ENCODE results near the gene S100PBP.

The S100PBP gene

DNA sequence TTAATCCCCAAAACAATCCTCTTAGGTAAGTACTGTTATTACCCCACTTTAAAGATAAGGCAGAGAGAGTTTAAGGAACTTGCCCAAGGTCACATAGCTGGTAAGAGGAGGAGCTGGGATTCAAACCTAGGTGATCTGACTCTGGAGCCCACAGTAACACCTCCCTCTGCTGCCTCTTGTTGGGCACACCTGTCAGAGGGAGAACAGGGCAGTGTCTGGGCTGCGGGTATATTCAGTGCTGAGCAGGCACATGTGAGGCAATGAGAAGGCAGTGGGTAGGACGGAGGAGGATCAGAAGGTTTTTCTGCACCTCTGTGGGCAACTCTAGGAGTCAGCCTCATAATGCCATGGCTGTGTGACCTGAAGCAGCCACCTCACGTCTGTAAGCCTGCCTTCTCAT, 70.7 kb downstream of the S100PBP start:
- DNase-seq (ENCODE audit: low spot score) = no peak

DNA sequence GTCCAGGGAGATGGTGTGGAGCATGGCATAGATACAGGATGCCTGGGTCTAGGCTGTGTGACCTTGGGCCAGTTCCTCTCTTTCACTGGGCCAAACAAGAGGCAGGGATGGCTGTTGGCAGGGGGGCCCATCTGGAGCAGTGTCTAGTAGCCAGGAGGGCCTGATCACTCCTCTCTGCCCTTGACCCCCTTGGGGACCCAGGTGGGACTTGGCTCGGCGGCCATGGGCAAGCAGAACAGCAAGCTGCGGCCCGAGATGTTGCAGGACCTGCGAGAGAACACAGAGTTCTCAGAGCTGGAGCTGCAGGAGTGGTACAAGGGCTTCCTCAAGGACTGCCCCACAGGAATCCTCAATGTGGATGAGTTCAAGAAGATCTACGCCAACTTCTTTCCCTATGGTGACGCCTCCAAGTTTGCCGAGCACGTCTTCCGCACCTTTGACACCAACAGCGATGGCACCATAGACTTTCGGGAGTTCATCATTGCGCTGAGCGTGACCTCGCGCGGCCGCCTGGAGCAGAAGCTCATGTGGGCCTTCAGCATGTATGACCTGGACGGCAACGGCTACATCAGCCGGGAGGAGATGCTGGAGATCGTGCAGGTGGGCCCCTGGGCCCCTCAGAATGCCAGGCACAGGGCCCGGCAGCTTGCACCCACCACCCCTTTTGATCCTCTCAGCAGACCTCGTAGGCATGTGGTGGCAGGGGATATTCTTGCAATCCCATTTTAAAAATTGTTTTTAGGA, 71.4 kb downstream of the S100PBP start:
- no peak for DNase-seq (ENCODE audit: low spot score)

DNA sequence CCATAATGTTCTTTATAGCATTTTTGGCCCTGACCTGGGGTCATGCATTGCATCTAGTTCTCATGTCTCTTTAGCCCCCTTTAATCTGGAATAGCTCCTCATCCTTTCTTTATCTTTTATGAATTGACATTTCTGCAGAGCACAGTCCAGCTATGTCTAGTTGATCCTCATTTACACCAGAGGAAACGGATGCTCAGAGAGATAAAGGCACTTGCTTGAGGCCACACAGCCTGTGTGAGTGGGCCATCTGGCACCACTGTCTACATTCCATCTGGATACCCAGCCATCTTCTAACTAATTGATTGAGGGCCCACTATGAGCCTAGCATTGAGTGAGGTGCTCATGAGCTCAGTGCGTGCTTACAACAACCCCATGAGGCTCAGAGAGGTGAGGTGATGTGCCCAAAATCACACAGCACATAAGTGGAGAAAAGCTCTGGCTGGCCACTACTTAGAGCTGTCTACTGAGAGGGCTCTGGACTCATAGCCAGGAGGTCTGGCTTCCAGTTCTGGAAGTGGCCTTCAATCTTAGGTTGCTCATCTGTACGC, 72.4 kb downstream of the S100PBP start:
- no peak for DNase-seq (ENCODE audit: low spot score)

DNA sequence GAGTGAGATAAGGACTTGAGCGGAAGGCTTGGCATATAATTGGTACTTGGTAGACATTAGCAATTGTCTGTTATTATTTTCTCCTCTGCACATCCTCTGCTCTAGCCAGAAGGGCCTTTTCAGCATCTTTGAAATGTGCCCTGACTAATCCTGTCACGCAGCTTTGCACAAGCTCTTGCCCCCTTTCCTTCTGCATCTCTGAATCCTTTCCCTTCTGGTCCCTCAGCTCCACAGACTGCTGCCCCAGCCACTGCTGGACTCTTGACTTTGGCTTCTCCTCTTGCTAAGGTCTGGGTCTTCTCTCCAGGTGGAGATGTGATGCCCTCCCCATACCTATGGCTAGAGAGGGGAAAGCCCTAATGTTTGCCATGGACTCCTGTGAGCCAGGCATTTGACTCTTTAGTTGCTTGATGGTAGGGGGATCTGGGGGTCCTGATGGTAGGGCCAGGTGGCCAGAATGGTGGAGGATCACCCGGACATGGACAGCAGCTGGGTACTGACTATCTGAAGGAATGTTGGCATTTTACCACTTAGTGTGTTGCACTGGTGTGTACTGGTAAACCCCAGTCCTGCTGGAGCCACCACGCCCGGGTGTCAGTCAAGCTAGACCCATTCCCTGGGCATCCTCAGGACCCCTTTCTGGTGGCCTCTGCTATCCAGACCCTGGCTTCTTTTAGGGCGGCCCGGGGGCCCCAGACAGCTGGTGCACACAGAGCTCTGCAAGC, 73.2 kb downstream of the S100PBP start:
- no peak for DNase-seq (ENCODE audit: low spot score)

DNA sequence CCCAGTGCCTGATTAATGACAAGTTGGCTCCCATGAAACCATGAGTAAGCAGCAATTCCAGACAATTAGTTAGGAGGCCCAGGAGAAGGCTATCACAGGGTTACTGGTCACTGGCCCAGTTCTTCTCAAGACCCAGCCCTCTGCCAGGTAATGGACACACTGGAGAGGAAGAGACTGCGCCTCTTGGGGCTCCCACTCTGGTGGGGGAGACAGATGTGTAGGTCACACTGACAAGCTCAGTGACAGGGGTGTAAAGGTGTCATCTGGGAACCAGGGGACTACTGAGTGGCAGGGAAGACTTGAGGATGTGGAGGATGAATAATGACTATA, 73.8 kb downstream of the S100PBP start:
- DNase-seq (ENCODE audit: low spot score) = no peak

DNA sequence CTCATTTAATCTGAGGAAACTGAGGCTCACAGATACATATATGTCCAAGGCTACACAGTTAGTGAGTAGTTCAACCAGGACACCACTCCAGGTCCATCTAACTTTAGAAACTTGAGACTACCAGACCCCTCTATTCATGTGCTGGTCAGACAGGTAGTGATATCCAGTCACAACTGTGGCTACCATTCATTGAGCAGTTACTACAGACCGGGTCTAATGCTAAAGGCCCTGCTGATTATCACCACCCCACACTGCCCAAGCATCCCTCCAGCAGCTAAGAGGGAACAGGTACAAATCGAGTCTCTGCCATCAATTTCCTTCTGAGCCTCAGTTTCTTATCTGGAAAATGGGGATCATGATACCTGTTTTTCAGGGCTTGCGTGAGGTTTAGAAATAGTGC, 74.2 kb downstream of the S100PBP start:
- no peak for DNase-seq (ENCODE audit: low spot score)

DNA sequence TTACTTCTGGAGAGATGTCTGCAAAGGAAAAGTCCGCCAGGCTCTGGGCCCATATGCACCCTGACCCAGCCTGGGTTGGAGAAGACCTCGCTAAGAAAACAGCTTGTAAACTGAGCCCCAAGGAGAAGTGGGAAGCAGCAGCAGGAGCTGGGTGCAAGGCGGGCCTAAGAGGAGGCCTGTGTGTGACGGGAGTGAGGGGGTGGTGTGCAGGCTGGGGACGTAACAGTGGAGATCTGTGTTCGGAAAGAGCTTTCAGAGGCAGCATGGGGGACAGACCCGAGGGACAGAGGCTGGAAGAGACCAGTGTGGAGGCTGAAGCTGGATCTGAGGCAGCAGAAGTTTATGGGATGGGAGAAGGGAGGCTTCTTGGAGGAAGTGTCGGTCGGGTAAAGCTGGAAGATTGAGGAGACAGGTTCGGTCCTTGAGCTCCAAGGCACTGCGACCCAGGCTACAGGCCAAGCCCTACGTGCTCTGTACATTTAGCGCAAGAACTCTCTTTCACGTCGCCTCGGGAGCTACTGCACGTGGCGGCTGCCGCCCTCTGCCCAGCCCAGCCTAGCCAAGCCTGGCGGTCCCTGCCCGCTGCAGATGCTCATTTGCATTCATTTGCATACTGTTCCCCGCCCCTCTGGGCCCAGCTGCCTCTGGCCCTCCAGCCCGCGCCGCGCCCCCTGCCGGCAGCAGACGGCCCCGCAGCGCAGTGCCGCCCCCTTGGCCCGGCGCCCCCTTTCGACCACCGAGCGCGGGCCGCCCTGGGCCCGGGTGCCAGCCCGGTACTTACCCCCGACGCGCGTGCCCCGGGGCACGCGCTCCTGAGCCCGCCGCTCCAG, 75.1 kb downstream of the S100PBP start:
- DNase-seq (ENCODE audit: low spot score) = peak; percentile 85

DNA sequence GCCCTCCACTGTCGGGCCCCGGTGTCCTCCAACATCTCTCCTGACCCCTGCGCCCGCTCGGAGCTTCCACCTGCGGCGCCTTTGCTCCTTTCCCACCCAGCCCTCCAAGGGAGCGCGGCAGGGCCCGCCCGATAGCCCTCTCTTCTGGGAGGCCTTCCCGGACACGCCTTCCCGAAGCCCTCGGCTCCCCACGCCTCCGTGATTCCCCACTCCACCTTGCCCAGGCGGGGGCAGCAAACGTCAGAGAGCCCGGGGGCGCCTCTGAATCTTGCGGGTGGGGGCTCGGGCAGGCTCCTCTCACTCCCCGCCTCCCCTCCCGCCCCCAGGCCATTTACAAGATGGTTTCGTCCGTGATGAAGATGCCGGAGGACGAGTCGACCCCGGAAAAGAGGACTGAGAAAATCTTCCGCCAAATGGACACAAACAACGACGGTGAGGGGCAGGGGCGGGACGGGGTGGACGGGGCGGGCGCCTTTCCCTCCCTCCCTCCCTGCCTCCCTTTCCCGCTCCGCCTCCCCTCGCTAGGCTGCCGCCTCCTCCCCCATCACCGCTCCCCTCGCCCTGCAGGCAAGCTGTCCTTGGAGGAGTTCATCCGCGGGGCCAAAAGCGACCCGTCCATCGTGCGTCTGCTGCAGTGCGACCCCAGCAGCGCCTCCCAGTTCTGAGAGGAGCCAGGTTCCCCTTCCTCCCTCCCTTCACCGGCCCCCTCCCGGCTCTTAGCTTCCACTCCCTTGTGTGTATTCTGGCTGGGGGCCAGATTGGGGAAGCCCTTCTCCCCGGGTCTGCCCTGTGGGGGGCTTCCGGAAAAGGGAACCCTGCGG, 76.0 kb downstream of the S100PBP start:
- no peak for DNase-seq (ENCODE audit: low spot score)

DNA sequence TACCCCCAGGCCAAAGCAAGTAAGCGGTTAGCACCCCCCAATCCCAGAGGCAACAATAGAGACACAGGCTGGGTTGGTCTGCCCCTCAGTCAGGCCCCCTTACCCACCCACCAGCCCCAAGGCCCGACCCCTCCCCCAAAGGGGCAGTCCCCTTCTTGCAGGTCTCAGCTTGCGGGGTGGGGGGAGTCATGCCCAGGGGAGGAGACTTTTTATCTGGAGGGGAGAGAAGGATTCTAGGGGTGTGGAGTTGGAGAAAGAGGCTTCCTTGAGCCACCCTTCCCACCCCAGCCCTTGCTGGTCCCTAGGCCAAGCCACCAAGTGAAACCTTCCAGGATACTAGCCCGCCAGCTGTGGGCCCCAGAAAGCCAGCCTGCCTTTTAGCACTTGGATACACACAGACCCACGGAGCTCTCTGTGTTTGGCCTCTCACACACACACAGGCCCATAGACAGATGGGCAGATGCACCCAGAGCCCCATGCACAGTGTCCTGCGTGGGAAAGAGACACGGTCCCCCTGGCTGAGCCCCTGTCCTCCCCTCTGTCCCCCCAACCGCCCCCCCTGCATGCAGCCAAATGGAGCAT, 76.7 kb downstream of the S100PBP start:
- DNase-seq (ENCODE audit: low spot score) = no peak

DNA sequence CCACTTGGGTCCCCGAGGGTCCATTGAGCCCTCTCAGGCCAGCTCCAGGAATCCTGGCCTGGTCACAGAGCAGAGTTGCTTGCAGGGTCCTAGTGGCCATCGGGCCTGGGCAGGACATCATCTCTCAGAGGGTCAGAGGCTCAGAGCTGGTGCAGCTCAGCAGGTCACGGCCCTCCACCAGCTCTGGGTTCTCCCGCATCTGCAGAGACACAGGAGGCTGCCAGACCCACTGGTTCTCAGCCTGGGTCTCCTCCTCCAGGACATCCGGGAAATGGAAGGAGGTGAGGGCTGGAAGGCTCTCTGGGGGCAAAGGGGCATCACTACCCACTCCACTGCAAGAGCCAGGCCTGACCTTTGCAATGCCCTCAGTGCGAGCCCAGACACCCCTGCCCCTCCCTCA, 77.2 kb downstream of the S100PBP start:
- no peak for DNase-seq (ENCODE audit: low spot score)

DNA sequence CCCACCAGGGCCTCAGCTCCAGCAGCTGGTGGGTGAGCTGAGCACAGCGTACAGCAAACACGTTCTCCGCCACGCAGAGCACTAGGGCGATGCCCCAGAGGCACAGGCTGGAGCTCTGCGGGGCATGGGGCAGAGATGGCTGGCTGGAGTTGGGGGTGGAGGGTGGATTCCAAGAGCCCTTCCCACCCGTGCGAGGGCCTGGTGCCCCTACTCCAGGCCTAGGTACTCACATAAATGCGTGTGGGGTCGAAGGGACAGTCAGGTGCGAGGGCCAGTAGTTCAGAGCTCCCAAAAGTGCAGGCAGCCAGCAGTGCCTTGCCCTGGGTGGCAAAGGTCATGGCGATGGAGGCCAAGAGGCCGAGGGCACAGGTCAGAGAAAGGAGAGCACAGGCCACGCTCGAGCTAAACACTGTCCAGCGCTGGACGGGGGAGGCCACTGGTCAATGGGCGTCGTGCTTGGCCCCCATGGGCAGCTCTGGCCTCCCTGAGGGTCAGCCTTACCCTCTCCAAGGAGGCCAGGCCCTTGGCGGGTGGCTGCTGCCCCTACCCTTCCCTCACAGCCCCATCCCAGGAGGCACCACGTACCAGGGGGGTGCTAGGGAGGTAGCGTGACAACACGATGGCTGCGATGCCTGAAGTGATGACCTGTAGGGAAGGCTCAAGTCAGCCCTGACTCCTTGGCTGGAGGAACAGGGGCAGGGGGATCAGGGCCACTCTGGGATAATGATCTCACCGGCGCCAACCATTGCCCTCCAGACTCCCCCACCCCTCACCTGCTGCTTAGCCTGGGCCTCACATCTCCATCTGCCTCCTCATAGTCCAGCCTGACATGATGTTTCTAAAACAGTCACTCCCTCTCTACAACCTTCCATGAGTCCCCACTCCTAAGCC, 78.1 kb downstream of the S100PBP start:
- no peak for DNase-seq (ENCODE audit: low spot score)

DNA sequence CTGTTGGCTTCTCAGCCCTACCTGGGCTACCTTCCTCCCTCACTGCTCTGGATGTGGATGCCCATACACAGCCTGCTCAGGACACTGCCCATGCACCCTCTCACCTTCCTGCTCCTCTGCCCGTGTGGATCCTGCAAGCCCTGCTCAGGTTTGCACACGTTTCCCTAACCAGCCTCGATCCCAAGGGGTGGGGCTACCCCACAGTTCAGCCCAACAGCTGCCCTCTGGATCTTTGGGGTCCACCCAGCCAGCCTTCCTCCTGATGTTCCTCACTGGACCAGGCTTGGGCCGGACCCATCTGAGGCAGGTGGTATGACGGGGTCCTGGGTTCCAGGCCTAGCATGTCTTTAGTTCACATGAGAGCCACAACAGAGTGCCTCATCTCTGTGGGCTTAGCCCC, 79.0 kb downstream of the S100PBP start:
- DNase-seq (ENCODE audit: low spot score) = no peak

DNA sequence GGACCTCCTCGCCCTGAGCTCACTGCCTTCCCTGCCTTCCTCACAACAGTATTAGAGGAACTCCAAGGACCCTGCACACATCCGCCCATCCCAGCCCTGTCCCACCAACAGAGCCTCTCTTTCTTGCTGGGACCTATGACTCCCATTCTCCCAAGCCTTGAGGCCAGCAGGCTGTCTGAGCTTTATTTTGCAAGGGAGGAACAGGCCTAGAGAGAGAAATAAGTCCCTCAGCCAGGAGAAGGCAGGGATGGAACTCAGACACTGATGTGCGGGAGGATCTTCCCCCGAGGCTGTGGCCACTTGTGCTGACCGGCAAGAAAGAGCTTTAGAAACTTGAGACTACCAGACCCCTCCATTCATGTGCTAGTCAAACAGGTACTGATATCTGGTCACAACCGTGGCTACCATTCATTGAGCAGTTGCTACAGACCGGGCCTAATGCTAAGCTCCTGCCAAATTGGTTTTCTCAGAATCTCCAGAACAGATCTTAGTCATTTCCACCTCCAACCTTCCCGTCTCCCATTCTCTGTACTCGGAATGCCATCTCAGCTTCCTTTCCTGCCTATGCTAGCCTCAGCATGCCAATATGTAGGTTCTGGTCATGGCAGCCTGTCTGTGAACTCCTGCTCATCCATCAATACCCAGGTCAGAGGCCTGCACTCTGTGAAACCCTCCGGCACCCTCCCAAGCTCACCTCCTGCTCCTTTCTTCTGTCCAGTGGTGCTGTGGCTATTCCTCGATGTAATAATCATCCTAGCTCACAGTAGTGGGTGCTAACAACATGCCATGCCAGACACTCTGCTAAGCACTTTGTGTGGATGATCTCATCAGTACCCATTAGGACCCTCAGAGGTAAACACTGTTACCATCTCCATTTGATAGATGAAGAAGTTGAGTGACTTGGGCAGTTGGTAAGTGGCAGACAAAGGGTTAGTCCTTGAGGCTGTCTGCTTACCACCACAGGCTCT, 79.9 kb downstream of the S100PBP start:
- no peak for DNase-seq (ENCODE audit: low spot score)

DNA sequence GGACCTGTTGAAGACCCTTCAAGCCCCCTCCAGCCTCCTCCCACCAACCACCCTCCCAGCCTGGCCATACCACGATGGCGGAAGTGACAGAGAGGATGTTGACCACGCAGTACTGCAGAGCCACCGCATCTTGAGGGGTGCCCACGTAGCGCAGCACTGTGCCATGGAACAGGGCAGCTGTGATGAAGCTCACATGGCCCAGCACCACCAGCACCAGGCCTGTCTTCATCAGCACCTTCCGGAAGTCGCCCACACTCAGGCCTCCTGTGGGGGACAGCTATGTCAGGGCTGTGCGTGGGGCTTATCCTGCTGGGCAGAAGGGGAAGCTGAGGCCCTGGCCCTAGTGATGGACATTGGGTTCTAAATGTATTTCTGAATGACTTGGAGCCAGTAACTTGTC, 80.6 kb downstream of the S100PBP start:
- DNase-seq (ENCODE audit: low spot score) = no peak

DNA sequence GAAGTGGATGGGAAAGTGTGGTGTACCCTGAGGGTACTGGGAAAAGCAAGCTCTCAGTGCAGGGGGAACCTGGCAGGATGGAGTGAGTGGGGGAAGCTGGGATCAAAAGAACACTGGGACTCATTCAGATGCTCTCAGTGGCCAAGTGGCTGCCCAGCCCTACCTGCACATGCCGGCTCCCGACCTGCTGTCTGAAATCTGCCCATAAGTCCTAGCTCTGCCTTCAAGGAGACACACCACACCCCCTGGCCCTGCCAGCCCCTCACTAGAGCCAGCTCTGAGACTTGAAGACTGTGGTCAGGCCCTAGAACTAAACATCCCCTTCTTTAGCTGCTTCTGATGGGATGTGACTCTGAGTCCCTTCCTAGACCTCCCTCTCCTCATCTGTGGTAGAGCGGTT, 81.5 kb downstream of the S100PBP start:
- DNase-seq (ENCODE audit: low spot score) = no peak

DNA sequence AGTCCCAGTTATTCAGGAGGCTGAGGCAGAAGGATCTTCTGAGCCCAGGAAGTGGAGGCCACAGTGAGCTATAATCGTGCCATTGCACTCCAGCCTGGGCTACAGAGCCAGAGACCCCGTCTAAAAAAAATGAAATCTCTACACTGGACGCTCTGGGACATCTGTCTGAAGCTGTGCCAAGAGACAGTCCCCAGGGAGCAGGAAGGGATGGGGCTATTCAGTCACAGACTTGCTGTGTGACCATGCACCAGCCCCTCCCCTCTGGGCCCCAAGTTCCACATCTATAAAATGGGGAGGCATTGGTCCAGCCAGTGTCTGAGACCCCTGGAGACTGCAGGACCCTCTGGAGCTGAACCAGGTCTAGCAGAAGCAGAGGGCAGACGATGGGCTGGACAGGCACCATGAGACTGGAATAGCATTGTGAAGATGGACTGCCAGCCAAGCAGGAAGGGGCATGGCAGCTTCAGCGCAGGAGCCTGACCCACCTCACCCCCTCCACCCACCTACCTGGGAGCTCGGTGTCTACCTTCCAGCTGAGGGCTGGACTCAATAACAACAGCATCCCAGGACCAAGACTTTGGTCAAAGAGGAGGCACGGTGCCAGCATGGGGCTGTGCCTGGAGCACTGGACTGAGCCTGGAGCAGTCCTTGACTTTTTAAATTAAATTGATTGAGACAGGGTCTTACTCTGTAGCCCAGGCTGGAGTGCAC, 82.3 kb downstream of the S100PBP start:
- DNase-seq (ENCODE audit: low spot score) = no peak

DNA sequence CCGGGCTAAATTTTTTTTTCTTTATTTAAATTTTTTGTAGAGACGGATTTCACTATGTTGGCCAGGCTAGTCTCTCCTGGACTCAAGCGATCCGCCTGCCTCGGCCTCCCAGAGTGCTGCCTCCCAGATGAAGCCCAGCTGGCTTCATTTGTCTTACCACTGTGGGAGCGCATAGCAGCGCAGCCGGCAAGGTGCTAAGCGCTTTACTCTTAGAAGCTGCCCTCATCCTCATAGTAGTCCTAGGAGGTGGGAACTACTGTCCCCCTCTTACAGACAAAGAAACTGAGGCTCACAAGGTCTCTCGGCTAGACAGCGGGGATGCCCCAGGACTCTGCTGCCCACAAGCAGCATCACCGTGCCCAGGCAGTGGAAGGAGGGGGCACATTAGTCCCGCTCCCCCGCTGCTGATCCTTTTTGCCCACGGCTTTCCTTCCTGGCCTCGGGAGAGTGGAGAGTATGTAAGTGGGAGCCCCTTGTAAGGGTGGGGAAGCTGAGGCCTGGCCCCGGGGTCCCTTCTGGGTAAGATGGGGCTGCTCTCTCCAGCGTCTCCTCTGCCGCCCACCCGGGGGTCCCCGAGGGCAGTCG, 83.0 kb downstream of the S100PBP start:
- DNase-seq (ENCODE audit: low spot score) = no peak

Data from germinal center (tissue), 1 donor.